Measurements from ENCODE around the gene CDC42EP3.
A peak's percentile ranks its signal among the peaks of the same experiment; 100 is the strongest.

Gene CDC42EP3

GRCh38 chr2:37683241-37683640 is 11.8 kb upstream of the CDC42EP3 start:
- no peak for DNase-seq

- no peak for DNase-seq
These were observed 11.0 kb upstream of the CDC42EP3 start for GRCh38 chr2:37682473-37682872.

GRCh38 chr2:37681587-37681986 is 10.1 kb upstream of the CDC42EP3 start:
- DNase-seq: no peak

- no peak for DNase-seq
These were observed 7.7 kb upstream of the CDC42EP3 start for GRCh38 chr2:37679072-37679695.

GRCh38 chr2:37676274-37676673 is 4.8 kb upstream of the CDC42EP3 start:
- no peak for DNase-seq

- no peak for DNase-seq
These were observed 3.5 kb upstream of the CDC42EP3 start for GRCh38 chr2:37674946-37675345.

- DNase-seq: no peak
These were observed 1.4 kb upstream of the CDC42EP3 start for GRCh38 chr2:37672870-37673184.

- DNase-seq: peak; percentile 65
These were observed 845 bp upstream of the CDC42EP3 start for GRCh38 chr2:37672104-37672869.

GRCh38 chr2:37671816-37672103 is 318 bp upstream of the CDC42EP3 start:
- DNase-seq: no peak

- no peak for DNase-seq
These were observed 949 bp downstream of the CDC42EP3 start for GRCh38 chr2:37670378-37671008.

- DNase-seq: no peak
These were observed 2.0 kb downstream of the CDC42EP3 start for GRCh38 chr2:37669446-37669845.

- no peak for DNase-seq
These were observed 3.7 kb downstream of the CDC42EP3 start for GRCh38 chr2:37667704-37668103.

- DNase-seq: no peak
These were observed 4.7 kb downstream of the CDC42EP3 start for GRCh38 chr2:37666772-37667171.

- DNase-seq: no peak
These were observed 5.7 kb downstream of the CDC42EP3 start for GRCh38 chr2:37665604-37666362.

GRCh38 chr2:37665043-37665442 is 6.4 kb downstream of the CDC42EP3 start:
- DNase-seq: no peak

- no peak for DNase-seq
These were observed 7.2 kb downstream of the CDC42EP3 start for GRCh38 chr2:37664231-37664643.

- no peak for DNase-seq
These were observed 8.1 kb downstream of the CDC42EP3 start for GRCh38 chr2:37663390-37663789.

GRCh38 chr2:37659723-37660122 is 11.7 kb downstream of the CDC42EP3 start:
- no peak for DNase-seq

GRCh38 chr2:37658682-37659081 is 12.8 kb downstream of the CDC42EP3 start:
- DNase-seq: no peak

- no peak for DNase-seq
These were observed 14.0 kb downstream of the CDC42EP3 start for GRCh38 chr2:37657471-37657870.

- DNase-seq: no peak
These were observed 14.7 kb downstream of the CDC42EP3 start for GRCh38 chr2:37656512-37657423.

GRCh38 chr2:37654932-37655841 is 16.3 kb downstream of the CDC42EP3 start:
- no peak for DNase-seq
